OCI-LY3 (cell line): ENCODE results near the gene CHRM4.
"Not testable (repeated sequence)": the region's sequence is repeated elsewhere in the genome, so short reads cannot be mapped to it uniquely, and the experiment has no call there.

ENCODE experiments used
- H2AFZ ChIP-seq: fragments of 200-600, 300-600 bp; shearing (Covaris generic); 2 replicates; pipeline ENCODE4 v1.6.0; 2014; ENCODE audit warnings: antibody characterized with exemption, low read depth, low read length
- H3K27ac ChIP-seq: fragments of 200-600, 300-600 bp; sonication (generic); 2 replicates; pipeline ENCODE4 v1.5.1; 2014; ENCODE audit warnings: mild to moderate bottlenecking, low read length, moderate library complexity, mixed read lengths
- H3K27me3 ChIP-seq: fragments of 200-600, 300-600 bp; sonication (generic); 2 replicates; pipeline ENCODE4 v1.6.1; 2014; ENCODE audit warnings: low read depth, low read length, mixed read lengths
- H3K36me3 ChIP-seq: fragments of 200-600, 300-600 bp; sonication (generic); replicated peaks from 2 replicates; pipeline ENCODE3; 2014; ENCODE audit warnings: low read depth, low read length, mixed read lengths
- H3K4me1 ChIP-seq: fragments of 300-600, 200-600 bp; sonication (generic); 2 replicates; pipeline ENCODE4 v1.6.1; 2014; ENCODE audit warnings: low read length, mixed read lengths
- H3K4me2 ChIP-seq: fragments of 200-600, 300-600 bp; sonication (generic); 2 replicates; pipeline ENCODE4 v1.6.1; 2014; ENCODE audit warnings: low read length, mixed read lengths
- H3K4me3 ChIP-seq: fragments of 300-600, 200-600 bp; sonication (generic); 2 replicates; pipeline ENCODE4 v1.5.1; 2014; ENCODE audit warnings: antibody characterized with exemption, mild to moderate bottlenecking, low read length, moderate library complexity
- H3K79me2 ChIP-seq: fragments of 300-600, 200-600 bp; shearing (Covaris generic); 2 replicates; pipeline ENCODE4 v1.6.1; 2014; ENCODE audit warnings: mild to moderate bottlenecking, low read length, mixed read lengths
- H3K9ac ChIP-seq: fragments of 300-600, 200-600 bp; shearing (Covaris generic); 2 replicates; pipeline ENCODE4 v1.6.0; 2014; ENCODE audit warnings: mild to moderate bottlenecking, low read length, moderate library complexity
- H3K9me3 ChIP-seq: fragments of 200-600, 300-600 bp; shearing (Covaris generic); 2 replicates; pipeline ENCODE4 v1.6.1; 2014; ENCODE audit warnings: low read length, mixed read lengths; ENCODE audit not compliant: insufficient read depth
- H4K20me1 ChIP-seq: fragments of 200-600, 300-600 bp; sonication (generic); 2 replicates; pipeline ENCODE4 v1.6.1; 2016; ENCODE audit warnings: low read length, mixed read lengths; ENCODE audit not compliant: insufficient read depth
- CTCF ChIP-seq: fragments of 200-600, 300-600 bp; sonication (generic); IDR thresholded peaks from 2 replicates; pipeline ENCODE4 v1.5.1; 2014; ENCODE audit warnings: antibody characterized with exemption, low read length, low read depth
- EZH2phosphoT487 ChIP-seq: fragments of 200-600 bp; shearing (Covaris generic); IDR thresholded peaks from 2 replicates; pipeline ENCODE4 v1.6.1; 2018; ENCODE audit warnings: antibody characterized with exemption, mixed run types, low read depth

Gene CHRM4

GRCh38 chr11:46375392-46376101 lies 16.0 kb downstream of the CHRM4 start:
- no peaks in the 10 kb centered on the region for H3K9me3 ChIP-seq
- no peak overlapping the region for H3K27ac ChIP-seq
- H3K79me2 ChIP-seq = no peaks in the 10 kb centered on the region
- H3K4me3 ChIP-seq = no peak overlapping the region
- no peaks in the 10 kb centered on the region for H3K27me3 ChIP-seq
- no peaks in the 10 kb centered on the region for H4K20me1 ChIP-seq
- peaks cover 3% of the 10 kb centered on the region; the same call in 1 of the 2 replicates for H3K4me1 ChIP-seq
- no peak overlapping the region for H2AFZ ChIP-seq
- no peak overlapping the region for H3K9ac ChIP-seq
- H3K36me3 ChIP-seq = peaks cover 3% of the 10 kb centered on the region
- TF ChIP-seq EZH2phosphoT487 (no peak), CTCF (no peak)
- no peak overlapping the region for H3K4me2 ChIP-seq

- no peak for TF ChIP-seq EZH2phosphoT487
- no peak for TF ChIP-seq CTCF
- no peak overlapping the region for H2AFZ ChIP-seq
- H3K4me1 ChIP-seq = no peaks in the 10 kb centered on the region
- no peaks in the 10 kb centered on the region for H4K20me1 ChIP-seq
- H3K9ac ChIP-seq = no peak overlapping the region
- H3K9me3 ChIP-seq = no peaks in the 10 kb centered on the region
- no peaks in the 10 kb centered on the region for H3K27me3 ChIP-seq
- H3K79me2 ChIP-seq = no peaks in the 10 kb centered on the region
- H3K4me2 ChIP-seq = no peak overlapping the region
- H3K36me3 ChIP-seq = peaks cover 8% of the 10 kb centered on the region
- no peak overlapping the region for H3K27ac ChIP-seq
- no peak overlapping the region for H3K4me3 ChIP-seq
These were observed 16.8 kb downstream of the CHRM4 start for GRCh38 chr11:46374815-46375214.

- H3K27me3 ChIP-seq = no peaks in the 10 kb centered on the region
- no peak overlapping the region for H3K4me2 ChIP-seq
- H3K4me3 ChIP-seq = no peak overlapping the region
- H3K9ac ChIP-seq = no peak overlapping the region
- TF ChIP-seq CTCF = no peak
- no peak for TF ChIP-seq EZH2phosphoT487
- H3K36me3 ChIP-seq = peaks cover 8% of the 10 kb centered on the region
- no peak overlapping the region for H2AFZ ChIP-seq
- no peak overlapping the region for H3K27ac ChIP-seq
- no peaks in the 10 kb centered on the region for H3K9me3 ChIP-seq
- H3K79me2 ChIP-seq = no peaks in the 10 kb centered on the region
- no peaks in the 10 kb centered on the region for H3K4me1 ChIP-seq
- H4K20me1 ChIP-seq = no peaks in the 10 kb centered on the region
These were observed 17.5 kb downstream of the CHRM4 start for GRCh38 chr11:46373787-46374740.

GRCh38 chr11:46372501-46372900 lies 19.1 kb downstream of the CHRM4 start:
- not testable (repeated sequence) for H3K27me3 ChIP-seq, H3K9me3 ChIP-seq, H4K20me1 ChIP-seq, H3K4me2 ChIP-seq, H3K4me3 ChIP-seq, H3K9ac ChIP-seq, H3K4me1 ChIP-seq, H3K27ac ChIP-seq, H3K79me2 ChIP-seq, H2AFZ ChIP-seq
- peaks cover 13% of the 10 kb centered on the region for H3K36me3 ChIP-seq
